ENCODE measurements around the gene MERTK. TPM values are rescaled to one million over a fixed set of nuclear protein-coding genes. Genes with fewer than 3 reads are reported as not detected.

The MERTK gene
- total and polyA plus RNA-seq, 2 donors (not counting 1 experiment from before 2014, with no cell fraction given) = 0.04 to 0.34 TPM

DNA sequence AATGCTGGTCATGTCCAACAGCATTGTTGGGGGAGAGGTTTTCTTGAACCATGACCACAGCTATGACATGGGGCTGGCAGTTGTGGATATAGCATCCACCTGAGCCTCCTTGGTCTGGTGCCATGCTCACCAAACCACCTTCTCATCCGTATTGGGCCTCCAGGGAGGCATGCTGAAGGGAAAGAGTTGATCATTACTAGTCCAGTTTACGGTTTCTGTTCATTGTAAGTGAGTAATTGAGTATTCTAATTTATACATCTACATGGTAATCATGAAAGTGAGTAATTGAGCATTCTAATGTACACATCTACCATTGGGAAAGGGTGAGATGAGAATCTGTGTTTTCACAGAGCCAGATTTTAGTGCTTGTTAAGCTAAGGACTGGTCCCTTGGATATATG is 163.4 kb downstream of the MERTK start:
- Histone ChIP-seq H2AFZ (ENCODE audit: insufficient read depth, low read depth, low read length, poor library complexity, severe bottlenecking) (no peak overlapping the region), H3K79me2 (ENCODE audit: control insufficient read depth, insufficient read depth, low read length) (peaks cover 53% of the 10 kb centered on the region), H4K20me1 (ENCODE audit: control insufficient read depth, insufficient read depth, low read length, poor library complexity, severe bottlenecking) (peaks cover 14% of the 10 kb centered on the region), H3K36me3 (replicated peaks in 1 of 2; ENCODE audit: control extremely low read depth in 1 of 2, control insufficient read depth in 1 of 2, extremely low read depth in 1 of 2, insufficient read depth in 2 of 2, low read length in 1 of 2) (peaks cover 11 to 56% of the 10 kb centered on the region in 2 experiments), H3K9ac (ENCODE audit: low read length) (no peak overlapping the region), H3K27ac (ENCODE audit: low read length in 2 of 2) (no peak overlapping the region), H3K27me3 (replicated peaks in 1 of 4; ENCODE audit: control extremely low read depth in 1 of 4, control insufficient read depth in 3 of 4, insufficient read depth in 4 of 4, low read length in 3 of 4) (no peaks in the 10 kb centered on the region), H3K4me3 (ENCODE audit: control extremely low read depth in 1 of 5, extremely low read depth in 1 of 5, insufficient read depth in 1 of 5, low read depth in 2 of 5, low read length in 4 of 5) (no peak overlapping the region), H3K9me3 (ENCODE audit: control extremely low read depth in 1 of 3, control insufficient read depth in 2 of 3, insufficient read depth in 1 of 3, low read length in 2 of 3) (no peaks in the 10 kb centered on the region), H3K4me1 (ENCODE audit: control insufficient read depth in 2 of 2, insufficient read depth in 2 of 2, low read length in 2 of 2) (peaks cover 4 to 7% of the 10 kb centered on the region in 2 donors), H3K4me2 (replicated peaks; ENCODE audit: low read depth, low read length, poor library complexity, severe bottlenecking) (no peak overlapping the region)
- CTCF ChIA-PET = interaction anchor here (0.7 kb wide), 1 partner anchor 174 kb away, joined by 3 read pairs; no protein-coding TSS in a partner anchor
- Mint-ChIP-seq H3K9me3 (ENCODE audit: insufficient read depth) (no peaks in the 10 kb centered on the region), H3K27ac (no peak overlapping the region), H3K27me3 (no peaks in the 10 kb centered on the region), H3K4me1 (peaks cover 47% of the 10 kb centered on the region), H3K4me3 (no peak overlapping the region)
- intact Hi-C loops (cut with micrococcal nuclease) = no loop called here
- DNase-seq (no peak), ATAC-seq (ENCODE audit: low read depth) (no peak)
- no peak for TF ChIP-seq EZH2 (IDR thresholded peaks at IDR 0.05; ENCODE audit: borderline replicate concordance, insufficient read depth, low read depth, low read length, poor library complexity, severe bottlenecking)
- TF ChIP-seq, protein P1, sequence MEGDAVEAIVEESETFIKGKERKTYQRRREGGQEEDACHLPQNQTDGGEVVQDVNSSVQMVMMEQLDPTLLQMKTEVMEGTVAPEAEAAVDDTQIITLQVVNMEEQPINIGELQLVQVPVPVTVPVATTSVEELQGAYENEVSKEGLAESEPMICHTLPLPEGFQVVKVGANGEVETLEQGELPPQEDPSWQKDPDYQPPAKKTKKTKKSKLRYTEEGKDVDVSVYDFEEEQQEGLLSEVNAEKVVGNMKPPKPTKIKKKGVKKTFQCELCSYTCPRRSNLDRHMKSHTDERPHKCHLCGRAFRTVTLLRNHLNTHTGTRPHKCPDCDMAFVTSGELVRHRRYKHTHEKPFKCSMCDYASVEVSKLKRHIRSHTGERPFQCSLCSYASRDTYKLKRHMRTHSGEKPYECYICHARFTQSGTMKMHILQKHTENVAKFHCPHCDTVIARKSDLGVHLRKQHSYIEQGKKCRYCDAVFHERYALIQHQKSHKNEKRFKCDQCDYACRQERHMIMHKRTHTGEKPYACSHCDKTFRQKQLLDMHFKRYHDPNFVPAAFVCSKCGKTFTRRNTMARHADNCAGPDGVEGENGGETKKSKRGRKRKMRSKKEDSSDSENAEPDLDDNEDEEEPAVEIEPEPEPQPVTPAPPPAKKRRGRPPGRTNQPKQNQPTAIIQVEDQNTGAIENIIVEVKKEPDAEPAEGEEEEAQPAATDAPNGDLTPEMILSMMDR (IDR thresholded peaks at IDR 0.05) = no peak
- WGBS (ENCODE audit: insufficient coverage) = no CpG with 5 or more reads among the region's 2 CpGs
- POLR2A ChIA-PET = no interaction called here

DNA sequence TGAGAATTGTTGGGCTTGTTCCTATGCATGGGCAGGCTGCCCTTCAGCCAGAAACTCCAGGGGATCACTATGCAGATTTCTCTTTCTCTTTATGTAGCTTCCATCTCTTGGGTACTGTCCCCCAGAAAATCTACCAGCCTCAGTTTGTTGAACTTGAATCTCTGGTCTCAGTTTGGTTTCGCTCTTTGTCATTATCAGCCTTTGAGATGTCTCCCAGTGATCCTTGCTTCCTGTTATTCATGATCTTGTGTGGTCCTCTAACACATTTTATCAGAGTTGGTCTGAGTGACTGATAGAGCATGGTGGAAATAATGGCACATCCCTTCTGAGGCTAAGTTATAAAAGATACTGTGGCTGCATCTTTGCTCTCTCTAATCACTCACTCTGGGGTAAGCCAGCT is 164.5 kb downstream of the MERTK start:
- Histone ChIP-seq H3K9ac (ENCODE audit: low read length) (no peak overlapping the region), H4K20me1 (ENCODE audit: control insufficient read depth, insufficient read depth, low read length, poor library complexity, severe bottlenecking) (peaks cover 8% of the 10 kb centered on the region), H3K9me3 (ENCODE audit: control extremely low read depth in 1 of 3, control insufficient read depth in 2 of 3, insufficient read depth in 1 of 3, low read length in 2 of 3) (no peaks in the 10 kb centered on the region), H3K27ac (ENCODE audit: low read length in 2 of 2) (no peak overlapping the region), H3K27me3 (replicated peaks in 1 of 4; ENCODE audit: control extremely low read depth in 1 of 4, control insufficient read depth in 3 of 4, insufficient read depth in 4 of 4, low read length in 3 of 4) (no peaks in the 10 kb centered on the region), H3K4me1 (ENCODE audit: control insufficient read depth in 2 of 2, insufficient read depth in 2 of 2, low read length in 2 of 2) (peaks cover 0 to 5% of the 10 kb centered on the region in 2 donors), H2AFZ (ENCODE audit: insufficient read depth, low read depth, low read length, poor library complexity, severe bottlenecking) (no peak overlapping the region), H3K36me3 (replicated peaks in 1 of 2; ENCODE audit: control extremely low read depth in 1 of 2, control insufficient read depth in 1 of 2, extremely low read depth in 1 of 2, insufficient read depth in 2 of 2, low read length in 1 of 2) (peaks cover 13 to 63% of the 10 kb centered on the region in 2 experiments), H3K4me2 (replicated peaks; ENCODE audit: low read depth, low read length, poor library complexity, severe bottlenecking) (no peak overlapping the region), H3K79me2 (ENCODE audit: control insufficient read depth, insufficient read depth, low read length) (peaks cover 43% of the 10 kb centered on the region), H3K4me3 (ENCODE audit: control extremely low read depth in 1 of 5, extremely low read depth in 1 of 5, insufficient read depth in 1 of 5, low read depth in 2 of 5, low read length in 4 of 5) (no peak overlapping the region)
- Mint-ChIP-seq H3K9me3 (ENCODE audit: insufficient read depth) (no peaks in the 10 kb centered on the region), H3K4me1 (peaks cover 41% of the 10 kb centered on the region), H3K27me3 (no peaks in the 10 kb centered on the region), H3K4me3 (no peak overlapping the region), H3K27ac (peak overlapping the region; percentile 22)
- ChIA-PET CTCF (no interaction called here), POLR2A (no interaction called here)
- intact Hi-C loops (cut with micrococcal nuclease) = no loop called here
- ATAC-seq (ENCODE audit: low read depth) (no peak), DNase-seq (no peak)
- TF ChIP-seq, protein P1 (IDR thresholded peaks at IDR 0.05) = no peak
- no peak for TF ChIP-seq EZH2 (IDR thresholded peaks at IDR 0.05; ENCODE audit: borderline replicate concordance, insufficient read depth, low read depth, low read length, poor library complexity, severe bottlenecking)
- no CpG with 5 or more reads among the region's 1 CpG for WGBS (ENCODE audit: insufficient coverage)
